Gastroesophageal sphincter (tissue), 4 donors: ENCODE results near the gene PCTP. TPM values are rescaled to one million over a fixed set of nuclear protein-coding genes. Genes with fewer than 3 reads are reported as not detected.

ENCODE experiments used
- ATAC-seq: fragments of 150-250 bp; one replicate; pipeline ENCODE4 v1.9.1; 2016; ENCODE audit warnings: mild to moderate bottlenecking, moderate library complexity
- H3K27ac ChIP-seq, 4 donors: fragments of 200-600 bp; sonication (generic) in 3 of 4; 1 replicate in 3 of 4; 2 replicates in 1 of 4; pipeline ENCODE4 v1.5.1; 2016 to 2019
- H3K27me3 ChIP-seq: fragments of 200-600 bp; sonication (generic); one replicate; pipeline ENCODE4 v1.5.1; 2019
- H3K36me3 ChIP-seq, 2 donors: fragments of 200-600 bp; sonication (generic); one replicate each; pipeline ENCODE4 v1.5.1; 2019; ENCODE audit warnings: control low read depth in 1 of 2
- H3K4me1 ChIP-seq, 3 donors: fragments of 200-600 bp; sonication (generic); 1 replicate in 2 of 3; 2 replicates in 1 of 3; pipeline ENCODE4 v1.5.1; 2016 to 2019; ENCODE audit warnings: control low read depth in 2 of 3
- H3K4me3 ChIP-seq, 2 donors: fragments of 200-600 bp; sonication (generic); one replicate each; pipeline ENCODE4 v1.5.1; 2019; ENCODE audit warnings: mild to moderate bottlenecking in 1 of 2, moderate library complexity in 1 of 2
- H3K9me3 ChIP-seq, 3 donors: fragments of 200-600 bp; sonication (generic); one replicate each; pipeline ENCODE4 v1.5.1; 2017 to 2019; ENCODE audit warnings: control low read depth in 2 of 3
- CTCF ChIP-seq, 4 experiments: fragments of 200-600 bp in 2 of 4; fragments of 450-650 bp in 2 of 4; sonication (generic) in 1 of 4; IDR thresholded peaks; one replicate each; pipeline ENCODE4 v1.5.1; 2017 to 2019; ENCODE audit warnings: antibody characterized with exemption in 4 of 4, mild to moderate bottlenecking in 2 of 4, moderate library complexity in 2 of 4
- EP300 ChIP-seq: sonication (generic); formaldehyde crosslinking; IDR thresholded peaks from one replicate; pipeline ENCODE4 v1.6.1; 2017; ENCODE audit warnings: antibody characterized with exemption, mild to moderate bottlenecking
- POLR2A ChIP-seq, 2 donors: fragments of 450-650 bp; IDR thresholded peaks; one replicate each; pipeline ENCODE4 v1.6.1; 2017; ENCODE audit warnings: antibody characterized with exemption in 2 of 2, mild to moderate bottlenecking in 2 of 2, moderate library complexity in 1 of 2
- POLR2AphosphoS5 ChIP-seq: sonication (generic); formaldehyde crosslinking; IDR thresholded peaks from one replicate; pipeline ENCODE4 v1.6.1; 2017; ENCODE audit warnings: antibody characterized with exemption
- WGBS, 2 donors: methylation state at CpG; one replicate each; pipeline ENCODE4 v1.1.5; 2018; ENCODE audit warnings: low coverage in 1 of 2; 5-methylcytosine and 5-hydroxymethylcytosine counted together
- total RNA-seq, 4 donors: library from RNA; depleted of rRNA; stranded (reverse); fragments of >200 nt; gene quantifications; one replicate each; pipeline ENCODE4 v1.1.0, GENCODE V29; 2016

The PCTP gene
- total RNA-seq, 4 donors from 2014 or later: 11.3 to 27.3 (median 18.8) TPM

GRCh38 chr17:55745258-55745657, 5.6 kb upstream of the PCTP start:
- TF ChIP-seq POLR2A (IDR thresholded peaks at IDR 0.05) (no peak), CTCF (IDR thresholded peaks at IDR 0.05) (no peak), POLR2AphosphoS5 (no peak), EP300 (no peak)
- WGBS, 2 donors: 90% methylated on average over 1 of the region's 1 CpG
- H3K27ac ChIP-seq: no peak overlapping the region
- H3K4me3 ChIP-seq: no peak overlapping the region
- H3K36me3 ChIP-seq: no peaks in the 10 kb centered on the region
- no peaks in the 10 kb centered on the region for H3K9me3 ChIP-seq
- H3K4me1 ChIP-seq: peaks cover 0 to 1% (median 0%) of the 10 kb centered on the region in 3 donors
- no peaks in the 10 kb centered on the region for H3K27me3 ChIP-seq
- ATAC-seq: no peak

GRCh38 chr17:55746466-55746865, 4.4 kb upstream of the PCTP start:
- Histone ChIP-seq H3K9me3 (no peaks in the 10 kb centered on the region), H3K4me1 (peaks cover 0 to 7% (median 0%) of the 10 kb centered on the region in 3 donors), H3K27me3 (no peaks in the 10 kb centered on the region), H3K36me3 (no peaks in the 10 kb centered on the region), H3K27ac (no peak overlapping the region), H3K4me3 (no peak overlapping the region)
- TF ChIP-seq CTCF (IDR thresholded peaks at IDR 0.05) (no peak), POLR2AphosphoS5 (no peak), EP300 (no peak), POLR2A (IDR thresholded peaks at IDR 0.05) (no peak)
- no peak for ATAC-seq
- WGBS, 2 donors: 80 to 83% methylated on average over 1 of the region's 1 CpG

GRCh38 chr17:55747209-55747608, 3.6 kb upstream of the PCTP start:
- H3K9me3 ChIP-seq: no peaks in the 10 kb centered on the region
- H3K4me3 ChIP-seq: no peak overlapping the region
- H3K27me3 ChIP-seq: no peaks in the 10 kb centered on the region
- no peak for TF ChIP-seq POLR2AphosphoS5
- no peak for TF ChIP-seq CTCF (IDR thresholded peaks at IDR 0.05)
- no peak for TF ChIP-seq POLR2A (IDR thresholded peaks at IDR 0.05)
- no peak for TF ChIP-seq EP300
- no peak for ATAC-seq
- H3K36me3 ChIP-seq: no peaks in the 10 kb centered on the region
- H3K27ac ChIP-seq: no peak overlapping the region
- H3K4me1 ChIP-seq: peaks cover 5 to 15% (median 7%) of the 10 kb centered on the region in 3 donors
- WGBS, 2 donors: 48 to 64% methylated on average over 3 of the region's 3 CpGs

GRCh38 chr17:55748841-55749240, 2.0 kb upstream of the PCTP start:
- no peak for ATAC-seq
- Histone ChIP-seq H3K27ac (no peak overlapping the region), H3K9me3 (no peaks in the 10 kb centered on the region)

More at GRCh38 chr17:55748841-55749240, 2.0 kb upstream of the PCTP start:
- H3K4me3 ChIP-seq: no peak overlapping the region
- H3K4me1 ChIP-seq: peaks cover 8 to 31% (median 9%) of the 10 kb centered on the region in 3 donors
- 89 to 100% methylated on average over 1 of the region's 1 CpG for WGBS, 2 donors
- no peaks in the 10 kb centered on the region for H3K27me3 ChIP-seq
- TF ChIP-seq POLR2AphosphoS5 (no peak), CTCF (IDR thresholded peaks at IDR 0.05) (no peak), EP300 (no peak), POLR2A (IDR thresholded peaks at IDR 0.05) (no peak)
- H3K36me3 ChIP-seq: peaks cover 0 to 5% of the 10 kb centered on the region in 2 donors
